ENCODE results near the gene MEGF6. TPM values are rescaled to one million over a fixed set of nuclear protein-coding genes. Genes with fewer than 3 reads are reported as not detected.
A peak's percentile ranks its signal among the peaks of the same experiment; 100 is the strongest.

The MEGF6 gene
- total RNA-seq, 1 donor from 2014 or later: 1.3 TPM

DNA sequence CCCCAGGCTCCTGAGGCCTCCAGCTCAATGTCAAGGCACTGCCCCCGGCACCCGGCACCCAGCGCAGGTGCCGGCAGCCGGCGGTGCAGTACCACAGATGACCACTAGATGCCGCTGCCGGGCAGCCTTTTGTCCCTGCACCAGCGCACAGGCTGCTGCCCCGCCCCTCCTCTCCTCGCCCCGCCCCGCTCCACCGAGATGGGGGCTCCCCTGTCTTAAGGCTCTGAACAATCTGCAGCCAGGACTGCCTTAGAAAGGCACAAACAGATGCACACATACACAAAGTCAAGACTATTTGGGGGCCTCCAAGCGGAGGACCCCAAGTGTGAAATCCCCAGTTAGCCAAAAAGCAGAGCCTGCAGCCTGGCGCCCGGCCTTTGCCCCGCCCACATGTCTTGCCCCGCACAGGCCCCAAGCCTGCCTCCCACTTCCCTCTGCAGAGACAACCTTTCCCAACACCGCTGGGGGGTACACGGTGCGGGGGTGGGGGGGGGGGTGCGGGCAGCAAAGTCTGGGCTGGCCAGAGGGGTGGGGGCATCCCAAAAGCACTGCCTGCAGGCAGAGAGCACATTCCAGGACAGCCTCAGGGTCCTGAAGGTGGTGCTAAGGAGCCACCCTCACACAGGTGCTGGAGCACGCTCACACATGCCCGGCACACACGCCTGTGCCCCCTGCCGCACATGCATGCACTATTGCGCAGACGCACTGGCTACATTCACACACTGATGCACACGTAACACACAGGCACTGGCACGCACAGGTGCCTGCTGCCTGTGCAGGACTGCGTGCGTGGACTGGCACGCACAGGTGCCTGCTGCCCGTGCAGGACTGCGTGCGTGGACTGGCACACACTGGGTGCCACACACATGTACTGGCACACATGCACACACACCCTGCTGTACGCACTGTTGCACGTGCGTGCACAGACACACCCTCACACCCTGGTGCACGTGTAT is 119.7 kb downstream of the MEGF6 start:
- FAIRE-seq (no peak), DNase-seq (ENCODE audit: low read depth) (peak; percentile 52)
- no peaks in the 10 kb centered on the region for H3K36me3 ChIP-seq (ENCODE audit: control insufficient read depth, insufficient read depth, low read length)
- TF ChIP-seq CTCF (IDR thresholded peaks at IDR 0.05; ENCODE audit: insufficient read depth, low read length, severe bottlenecking): peak; percentile 98
- no peaks in the 10 kb centered on the region for H3K27me3 ChIP-seq (ENCODE audit: control insufficient read depth, insufficient read depth, low read length)
- no peak overlapping the region for H3K4me3 ChIP-seq (ENCODE audit: low read depth, low read length)

- no peak overlapping the region for H3K4me3 ChIP-seq (ENCODE audit: low read depth, low read length)
- no peaks in the 10 kb centered on the region for H3K36me3 ChIP-seq (ENCODE audit: control insufficient read depth, insufficient read depth, low read length)
- no peak for FAIRE-seq
- no peak for DNase-seq (ENCODE audit: low read depth)
- H3K27me3 ChIP-seq (ENCODE audit: control insufficient read depth, insufficient read depth, low read length): no peaks in the 10 kb centered on the region
- TF ChIP-seq CTCF (IDR thresholded peaks at IDR 0.05; ENCODE audit: insufficient read depth, low read length, severe bottlenecking): no peak
These were observed 121.1 kb downstream of the MEGF6 start for GRCh38 chr1:3490046-3490745.

DNA sequence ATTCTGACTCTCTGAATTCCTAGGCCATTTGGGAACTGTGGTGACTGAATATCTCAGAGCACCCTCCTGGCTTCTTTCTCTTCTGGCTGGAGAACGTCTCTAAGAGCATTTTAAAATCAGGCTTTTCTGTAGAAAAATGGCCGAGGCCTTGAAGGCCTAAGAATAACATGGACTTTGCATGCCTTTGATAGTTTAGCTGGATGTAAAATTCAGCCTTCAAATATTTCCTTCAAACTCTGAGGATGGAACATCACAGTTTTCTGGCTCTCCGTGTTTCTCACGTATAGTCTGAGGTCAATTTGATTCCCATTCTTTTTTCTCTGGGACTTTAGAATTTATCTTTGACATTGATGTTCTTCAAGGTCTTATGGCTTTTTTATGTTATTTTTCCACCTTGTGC is 122.9 kb downstream of the MEGF6 start:
- H3K27me3 ChIP-seq (ENCODE audit: control insufficient read depth, insufficient read depth, low read length): no peaks in the 10 kb centered on the region
- no peak overlapping the region for H3K4me3 ChIP-seq (ENCODE audit: low read depth, low read length)
- FAIRE-seq (no peak), DNase-seq (ENCODE audit: low read depth) (no peak)
- no peak for TF ChIP-seq CTCF (IDR thresholded peaks at IDR 0.05; ENCODE audit: insufficient read depth, low read length, severe bottlenecking)
- H3K36me3 ChIP-seq (ENCODE audit: control insufficient read depth, insufficient read depth, low read length): no peaks in the 10 kb centered on the region

DNA sequence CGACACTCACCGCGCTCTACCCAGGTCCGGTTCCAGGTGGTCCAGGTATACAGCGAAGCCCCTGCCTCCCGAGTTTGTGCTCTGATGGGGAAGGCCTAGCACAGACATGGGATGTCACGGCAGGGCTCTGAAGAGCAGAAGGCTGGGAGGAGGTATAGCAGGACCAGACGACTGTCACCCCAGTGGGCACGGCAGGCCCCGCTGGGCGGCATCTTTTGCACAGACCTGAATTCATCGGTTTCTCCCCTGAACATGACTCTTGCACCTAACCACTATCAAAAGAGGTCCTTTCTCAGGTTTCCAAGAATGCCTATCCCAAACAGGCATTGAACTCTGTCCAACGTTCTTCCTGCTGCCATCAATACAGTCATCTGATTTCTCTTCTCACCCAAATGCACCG is 126.3 kb downstream of the MEGF6 start:
- TF ChIP-seq CTCF (IDR thresholded peaks at IDR 0.05; ENCODE audit: insufficient read depth, low read length, severe bottlenecking): no peak
- no peak for FAIRE-seq

GRCh38 chr1:3483801-3484444 is 127.4 kb downstream of the MEGF6 start:
- no peak overlapping the region for H3K4me3 ChIP-seq (ENCODE audit: low read depth, low read length)
- H3K27me3 ChIP-seq (ENCODE audit: control insufficient read depth, insufficient read depth, low read length): no peaks in the 10 kb centered on the region
- no peaks in the 10 kb centered on the region for H3K36me3 ChIP-seq (ENCODE audit: control insufficient read depth, insufficient read depth, low read length)
- FAIRE-seq (no peak), DNase-seq (ENCODE audit: low read depth) (peak; percentile 17)
- peak; percentile 92 for TF ChIP-seq CTCF (IDR thresholded peaks at IDR 0.05; ENCODE audit: insufficient read depth, low read length, severe bottlenecking)

More for the DNA sequence above, 126.3 kb downstream of the MEGF6 start:
- DNase-seq (ENCODE audit: low read depth): no peak
- no peaks in the 10 kb centered on the region for H3K27me3 ChIP-seq (ENCODE audit: control insufficient read depth, insufficient read depth, low read length)
- H3K4me3 ChIP-seq (ENCODE audit: low read depth, low read length): no peak overlapping the region
- no peaks in the 10 kb centered on the region for H3K36me3 ChIP-seq (ENCODE audit: control insufficient read depth, insufficient read depth, low read length)
